Activated CD4-positive, alpha-beta T cell treated with anti-CD3 and anti-CD28 coated beads, Interleukin-2, Interleukin-4, amounts not matched to agents 100 ng/mL and 50 ng/mL, durations not matched to agents 16 hours and 8 hours (primary cell): Measurements from ENCODE around the gene MLLT3.

ENCODE experiments used
- DNase-seq: peaks from one replicate; pipeline ENCODE4 v3.0.0-alpha.2; 2020; ENCODE audit warnings: low spot score

The MLLT3 gene

DNA sequence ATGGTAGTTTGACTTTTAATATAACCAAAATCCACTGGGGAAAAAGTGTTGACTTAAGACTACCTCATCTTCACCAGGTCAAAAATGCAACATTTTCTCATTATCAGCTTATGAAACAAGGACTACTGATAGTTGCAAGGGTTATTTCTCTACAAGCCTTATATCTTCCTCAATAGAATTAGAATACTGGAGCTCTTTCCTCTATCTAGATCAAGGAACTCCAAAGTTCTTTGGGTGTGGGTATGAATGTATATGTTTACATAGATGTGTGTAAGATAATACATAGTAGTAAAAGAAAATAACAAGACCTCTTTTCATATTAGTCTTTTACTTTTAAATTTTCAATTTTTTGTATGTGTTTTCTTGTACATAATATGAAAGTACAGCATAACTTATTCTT is 244.5 kb downstream of the MLLT3 start:
- DNase-seq = no peak

DNA sequence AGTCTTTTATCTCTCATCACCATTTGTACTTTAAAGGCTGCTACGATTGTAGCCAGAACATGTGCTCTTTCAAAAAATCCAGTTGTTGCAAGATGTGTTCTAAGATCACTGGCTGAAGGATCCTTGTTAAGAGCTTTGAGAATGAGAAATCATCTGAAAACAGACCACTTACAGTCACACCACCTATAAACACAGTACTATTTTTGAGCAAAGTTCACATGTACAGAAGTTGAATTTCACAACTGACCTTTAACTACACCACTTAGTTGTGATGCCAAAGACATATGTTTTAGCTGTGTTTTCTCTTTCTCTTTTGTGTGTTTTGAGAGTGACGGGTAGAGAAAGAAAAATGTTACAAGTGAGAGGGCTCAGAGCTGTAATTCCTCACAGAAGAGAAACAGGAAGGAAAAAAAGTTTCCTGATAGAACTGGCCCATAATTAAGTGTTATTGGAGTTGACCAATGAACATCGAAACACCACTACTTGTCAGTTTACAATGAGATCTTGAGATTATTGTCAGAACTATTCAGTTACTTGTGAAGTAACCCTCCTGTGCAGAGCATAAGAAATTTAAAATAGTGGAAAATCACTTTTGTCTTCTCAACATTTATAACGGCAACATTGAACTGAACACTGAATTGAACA is 245.4 kb downstream of the MLLT3 start:
- no peak for DNase-seq

DNA sequence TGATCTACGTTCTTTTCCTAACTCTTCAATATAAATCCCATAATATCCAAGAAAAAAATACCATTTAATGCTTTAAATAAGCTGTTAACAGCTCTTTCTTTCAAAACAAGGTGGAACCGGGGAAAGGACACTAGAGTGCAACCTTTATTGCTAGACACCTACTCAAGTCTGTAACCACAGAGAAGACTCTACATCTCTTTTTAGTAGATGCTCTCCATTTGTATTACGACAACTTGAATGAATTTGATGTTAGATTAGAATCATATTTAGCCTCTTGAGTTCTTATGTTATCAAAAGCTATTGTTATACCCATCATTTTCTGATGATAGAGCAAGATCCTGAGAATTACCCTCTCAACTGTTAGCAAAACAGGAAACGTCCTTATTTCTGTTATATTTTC is 246.3 kb downstream of the MLLT3 start:
- DNase-seq = no peak

DNA sequence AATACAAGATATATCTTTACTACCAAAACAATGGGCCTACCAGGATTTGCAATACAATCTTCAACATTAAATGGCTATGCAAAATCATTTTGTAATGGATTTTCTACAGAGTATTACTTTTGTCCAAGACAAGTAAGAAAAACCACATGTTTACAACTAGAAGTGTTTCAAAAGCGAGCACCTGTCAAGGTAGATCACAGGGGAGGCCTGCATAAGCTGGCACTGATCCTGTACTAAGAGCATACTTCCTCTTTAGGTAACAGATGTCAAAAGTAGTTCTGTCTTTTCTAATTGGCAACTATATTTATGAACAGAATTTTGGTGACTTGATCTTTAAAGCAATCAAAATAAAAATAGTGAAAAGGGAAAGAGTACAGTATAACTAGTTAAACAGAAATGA is 249.0 kb downstream of the MLLT3 start:
- DNase-seq = no peak

DNA sequence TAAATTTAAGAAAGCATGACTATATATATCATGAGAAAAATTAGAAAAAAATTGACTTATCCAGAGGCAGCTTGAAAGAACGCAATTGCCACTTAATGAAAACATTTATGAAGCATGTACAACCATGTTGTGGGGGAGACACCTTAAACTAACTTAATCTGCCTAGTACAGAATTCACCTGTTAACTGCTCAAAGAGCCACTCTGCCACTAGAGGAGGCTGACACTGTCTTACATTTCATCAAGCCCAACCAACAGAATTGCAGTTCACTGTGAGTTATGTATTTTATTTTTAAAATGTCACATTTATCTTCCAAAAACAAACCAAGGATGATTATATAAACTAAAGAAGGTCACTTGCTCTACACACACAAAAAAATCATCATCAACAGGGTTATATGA is 252.9 kb downstream of the MLLT3 start:
- no peak for DNase-seq

DNA sequence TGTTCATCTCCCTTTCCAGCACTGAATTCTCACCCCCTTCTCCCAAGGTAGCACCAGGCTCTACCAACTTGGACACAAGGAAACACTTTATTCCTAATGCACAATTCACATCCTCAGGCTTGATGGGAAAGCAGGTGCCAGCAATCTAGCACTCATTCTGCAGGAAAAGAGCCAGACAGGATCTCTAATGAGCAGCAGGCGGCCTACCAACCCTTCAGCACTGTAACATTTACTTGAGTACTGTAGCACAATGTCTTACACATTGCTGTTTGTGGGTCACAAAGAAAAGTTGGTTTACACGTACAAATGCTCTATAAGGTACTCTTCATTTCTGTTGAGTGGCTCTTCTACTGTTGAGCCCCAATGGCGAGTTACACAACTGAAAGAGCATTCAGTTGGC is 254.4 kb downstream of the MLLT3 start:
- no peak for DNase-seq

DNA sequence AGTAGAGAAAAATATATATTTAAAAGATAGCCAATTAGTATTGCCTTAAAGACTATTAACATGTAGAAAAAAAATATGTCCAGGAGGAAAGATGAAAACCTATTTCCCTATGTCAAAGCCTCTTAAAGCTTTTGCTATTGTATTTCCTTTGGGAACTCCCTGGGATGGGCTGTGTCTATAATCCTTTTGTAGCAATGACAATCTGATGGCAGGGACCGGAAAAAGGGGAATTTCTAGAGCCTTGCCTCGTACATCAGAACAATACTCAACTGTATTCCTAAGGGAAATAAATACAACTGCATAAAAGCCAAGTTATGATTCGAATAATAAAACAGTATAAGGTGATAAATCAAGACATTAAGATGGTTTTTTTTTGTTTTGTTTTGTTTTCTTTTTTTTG is 257.3 kb downstream of the MLLT3 start:
- DNase-seq = no peak

DNA sequence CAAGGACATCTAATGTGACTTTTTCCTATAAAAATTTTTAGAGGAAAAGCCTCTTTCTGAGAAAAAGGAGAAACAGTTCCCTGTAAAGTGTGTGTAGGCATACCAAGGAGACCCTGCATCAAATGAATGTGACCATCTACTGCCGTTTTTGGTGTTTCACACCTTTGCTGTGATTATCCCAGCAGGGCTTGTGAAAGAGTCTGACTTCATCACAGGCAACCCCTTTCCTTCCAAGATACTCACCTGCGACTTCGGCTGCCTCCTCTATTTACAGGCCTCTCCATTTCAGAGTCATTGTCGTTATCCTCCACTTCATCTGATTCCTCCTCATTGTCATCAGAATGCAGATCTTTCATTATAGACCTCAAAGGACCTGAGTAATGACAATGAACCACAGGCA is 259.1 kb downstream of the MLLT3 start:
- no peak for DNase-seq

DNA sequence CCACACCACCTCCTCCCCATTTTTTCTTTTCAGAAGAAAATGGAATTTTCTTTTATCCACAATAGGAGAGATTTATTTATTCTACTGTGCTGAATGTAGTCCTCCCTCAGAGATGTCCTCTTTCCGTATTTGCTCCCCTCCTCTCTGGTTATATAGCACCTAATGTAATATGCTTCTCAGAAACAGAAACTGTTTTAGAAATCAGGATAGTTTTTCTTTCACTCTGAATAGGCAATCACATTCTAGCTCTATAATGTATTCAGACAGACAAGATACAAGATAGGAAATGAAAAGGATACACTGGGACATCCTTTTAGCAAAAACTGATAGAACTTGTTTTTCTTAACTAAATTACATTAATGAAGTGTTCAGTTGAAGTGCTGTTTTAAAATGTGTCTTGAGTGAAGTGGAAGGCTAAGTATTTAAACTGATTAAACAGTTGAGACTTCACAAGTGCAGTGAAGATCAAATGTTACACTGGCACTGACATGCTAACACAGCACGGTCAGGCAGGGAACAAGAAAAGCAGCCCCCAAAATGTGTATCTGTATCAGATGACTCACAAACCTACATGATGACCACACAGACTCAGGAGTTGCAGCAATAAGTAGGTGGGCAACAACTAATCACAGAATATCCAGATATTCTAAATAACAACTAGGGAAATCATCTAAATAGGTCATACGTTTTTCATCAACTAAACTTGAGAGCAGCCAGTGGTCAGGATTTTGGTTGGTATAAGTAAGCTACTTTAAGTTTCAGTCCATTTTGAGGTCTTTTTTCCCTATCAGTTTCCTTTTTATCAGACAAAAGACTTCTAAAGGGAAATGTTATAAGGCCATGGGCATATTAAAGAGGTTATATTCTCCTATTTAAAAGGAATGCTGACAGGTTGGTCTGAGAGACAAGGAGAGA is 260.4 kb downstream of the MLLT3 start:
- DNase-seq = peak; percentile 30

DNA sequence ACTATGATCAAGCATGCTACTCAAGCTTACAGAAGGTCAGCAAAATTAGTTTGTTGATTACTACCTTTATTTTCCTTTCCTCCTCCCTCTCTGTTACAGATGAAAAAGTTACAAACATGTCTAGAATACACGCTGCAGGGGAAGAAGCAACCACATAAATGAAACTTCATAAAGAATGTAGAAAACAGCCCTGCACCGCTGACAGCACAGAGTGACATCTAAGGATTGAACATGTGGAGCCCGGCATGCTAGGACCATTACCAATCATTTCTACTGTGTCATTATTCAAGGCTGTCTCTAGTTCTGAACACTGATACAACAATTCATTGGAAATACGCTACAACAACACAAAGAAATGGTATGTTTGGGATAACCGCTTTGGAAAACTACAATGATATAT is 261.1 kb downstream of the MLLT3 start:
- no peak for DNase-seq

DNA sequence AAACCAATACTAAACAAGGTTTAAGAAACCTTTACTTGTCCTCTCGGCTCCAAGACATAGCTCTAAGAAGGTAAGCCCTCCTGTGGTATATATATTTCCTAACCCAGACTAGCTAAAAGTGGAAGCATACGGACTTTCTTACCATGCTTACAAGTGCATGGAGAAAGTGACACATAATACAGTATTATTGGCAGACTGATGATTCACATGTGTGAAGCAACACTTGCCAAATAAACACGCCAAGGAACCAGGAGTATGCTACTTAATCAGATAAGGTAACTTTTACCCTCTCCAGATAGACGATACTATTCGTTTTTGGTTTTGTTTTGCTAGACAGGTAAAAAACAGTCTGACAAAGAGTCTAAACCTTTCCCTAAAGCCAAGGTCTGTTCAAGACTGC is 264.1 kb downstream of the MLLT3 start:
- DNase-seq = peak; percentile 56

DNA sequence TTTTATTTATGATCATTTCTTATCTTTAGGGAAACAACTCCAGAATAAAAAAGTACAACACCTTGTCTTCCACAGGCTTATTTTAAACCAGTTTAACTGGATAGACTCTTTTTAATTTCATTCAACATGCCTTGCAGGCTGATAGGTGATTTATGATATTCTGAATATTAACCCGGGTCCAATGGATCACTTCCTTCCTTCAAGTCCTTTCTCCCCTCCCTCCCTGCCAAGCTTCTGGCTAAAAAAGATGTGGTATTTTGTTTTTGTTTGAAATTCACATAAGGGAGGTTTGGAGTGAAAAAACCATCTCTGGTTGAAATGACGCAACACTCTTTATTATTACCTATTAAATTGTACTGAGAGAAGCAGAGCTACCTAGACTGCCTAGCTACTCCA is 265.3 kb downstream of the MLLT3 start:
- no peak for DNase-seq

DNA sequence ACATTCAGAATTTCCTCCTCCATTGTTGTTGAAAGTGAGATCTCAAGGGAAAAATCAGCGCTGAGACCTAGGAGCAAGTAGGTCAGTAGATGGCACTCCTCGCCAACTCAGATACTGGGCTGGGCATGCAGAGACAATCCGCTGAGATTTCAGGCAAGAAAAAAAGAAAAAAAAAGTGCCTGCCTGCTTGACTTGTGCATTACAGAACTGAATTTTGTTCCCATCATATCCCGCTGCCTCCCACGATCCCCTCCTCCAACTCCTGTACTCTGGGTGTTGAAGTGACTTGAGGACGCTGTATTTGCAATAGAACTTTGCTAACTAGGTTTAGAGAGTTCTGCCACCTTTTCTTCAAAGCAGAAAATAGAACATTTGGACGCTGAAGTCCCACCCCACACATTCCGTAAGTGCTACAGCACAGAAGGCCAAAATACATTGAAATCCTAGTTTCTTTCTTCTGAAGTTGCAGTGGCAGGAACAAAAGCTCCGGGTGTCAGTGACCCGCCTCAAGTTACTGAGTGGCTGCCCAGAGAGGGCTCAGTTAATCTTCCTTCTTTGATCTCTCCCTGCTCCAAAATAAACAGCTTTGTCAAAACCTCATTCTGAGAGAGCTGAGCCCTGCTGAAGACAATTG is 265.8 kb downstream of the MLLT3 start:
- peak; percentile 73 for DNase-seq

DNA sequence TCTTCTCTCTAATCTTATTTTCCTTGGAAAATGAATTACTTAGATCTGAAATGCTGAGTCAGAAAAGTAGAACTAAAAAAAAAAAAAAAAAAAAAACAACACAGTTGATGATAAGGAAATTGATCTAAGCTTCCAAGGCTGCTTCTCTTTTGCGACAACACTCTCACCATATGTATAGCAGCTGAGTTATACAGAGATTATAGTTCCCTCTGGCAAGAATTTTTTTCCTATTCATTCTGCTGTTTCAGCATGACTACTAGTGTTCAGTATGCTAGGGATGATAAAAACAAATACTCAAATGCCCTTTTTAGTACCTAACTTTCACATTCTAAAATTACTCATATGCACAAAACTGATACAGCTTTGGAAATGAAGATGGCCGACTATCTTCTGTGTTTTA is 267.3 kb downstream of the MLLT3 start:
- peak; percentile 79 for DNase-seq

DNA sequence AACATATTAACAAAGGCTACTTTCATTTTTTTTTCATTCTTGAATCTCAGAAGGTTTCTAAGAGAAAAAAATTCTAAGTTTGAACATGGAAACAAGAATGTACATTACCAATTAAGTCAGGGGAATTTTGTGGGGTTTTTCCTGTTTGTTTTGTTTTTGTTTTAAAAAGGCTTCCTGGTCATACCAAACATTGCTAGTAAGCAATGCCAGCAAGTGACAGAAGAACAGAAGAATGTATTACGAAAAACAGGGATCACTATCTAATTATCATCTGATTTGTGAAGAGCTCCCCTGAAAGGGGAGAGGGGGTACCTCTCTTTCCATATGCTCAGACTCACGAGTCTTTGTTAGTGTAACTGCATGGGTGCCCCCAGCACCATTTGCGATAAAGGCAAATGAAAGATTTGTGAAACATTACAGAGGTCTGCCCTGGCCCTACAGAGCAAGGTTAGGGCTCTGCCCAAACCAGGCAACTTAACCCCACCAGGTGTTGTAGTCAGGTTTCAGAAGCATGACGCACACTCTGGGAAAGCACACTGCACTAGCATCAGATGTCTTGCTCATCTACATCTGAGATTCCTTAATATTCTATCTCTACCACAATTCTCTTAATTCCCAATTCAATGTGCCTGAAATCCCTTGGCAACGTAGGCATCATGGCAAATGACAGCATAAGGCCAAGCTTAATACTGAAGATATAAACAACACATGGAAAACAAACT is 268.2 kb downstream of the MLLT3 start:
- no peak for DNase-seq

DNA sequence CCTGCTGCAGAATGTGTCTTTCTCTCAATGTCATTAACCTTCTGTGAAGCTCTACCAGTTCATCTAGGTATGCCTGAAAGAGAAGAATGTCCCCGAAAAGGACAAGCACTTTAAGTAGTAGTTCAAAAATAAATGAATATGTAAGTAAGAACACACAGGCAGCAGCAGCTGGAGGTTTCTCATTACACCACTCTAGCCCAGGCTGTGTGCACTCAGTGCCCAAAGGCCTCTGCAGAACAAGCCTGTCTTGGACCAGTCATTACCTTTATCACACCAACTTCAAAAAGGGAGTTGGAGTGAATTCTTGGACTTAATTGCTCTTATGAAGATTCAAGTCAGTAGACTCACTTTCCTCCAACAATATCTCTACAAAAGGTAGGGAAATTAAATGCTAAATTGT is 268.8 kb downstream of the MLLT3 start:
- DNase-seq = no peak

DNA sequence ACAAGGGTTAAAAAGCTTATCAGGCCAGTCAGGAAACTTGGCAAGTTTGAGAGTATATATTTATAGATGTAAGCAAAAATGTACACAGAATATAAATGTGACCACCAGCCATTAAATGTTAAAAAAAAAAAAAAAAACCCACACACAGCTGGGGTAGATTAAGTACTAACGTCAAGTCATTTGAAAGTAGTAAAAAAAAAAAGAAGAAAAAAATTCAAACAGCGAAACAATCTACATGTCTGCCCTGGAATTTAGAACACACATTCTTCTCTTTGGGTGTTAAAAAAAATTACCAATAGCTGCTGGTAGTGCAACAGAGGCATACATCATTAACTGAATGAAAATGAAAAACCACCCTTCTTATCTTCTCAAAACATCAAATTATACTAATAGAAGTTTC is 269.7 kb downstream of the MLLT3 start:
- DNase-seq = no peak

DNA sequence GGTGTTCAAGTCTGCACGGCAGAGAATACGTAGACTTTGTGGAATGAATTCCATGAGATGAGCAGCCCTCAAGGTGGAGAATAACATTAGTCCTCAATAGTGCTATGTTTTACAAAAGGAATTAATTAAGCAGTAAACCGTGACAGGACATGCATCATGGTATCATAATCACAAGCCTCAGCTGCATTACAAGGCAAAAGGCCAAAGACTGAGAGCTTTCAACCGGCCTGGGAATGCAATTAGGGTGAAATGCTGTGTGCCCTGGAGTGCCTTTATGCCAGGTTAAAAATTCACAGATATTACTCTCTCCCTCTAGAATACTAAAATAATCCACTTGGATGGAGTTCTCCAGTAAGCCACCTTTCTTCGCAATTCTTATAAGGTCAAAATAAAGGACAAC is 270.6 kb downstream of the MLLT3 start:
- DNase-seq = no peak

DNA sequence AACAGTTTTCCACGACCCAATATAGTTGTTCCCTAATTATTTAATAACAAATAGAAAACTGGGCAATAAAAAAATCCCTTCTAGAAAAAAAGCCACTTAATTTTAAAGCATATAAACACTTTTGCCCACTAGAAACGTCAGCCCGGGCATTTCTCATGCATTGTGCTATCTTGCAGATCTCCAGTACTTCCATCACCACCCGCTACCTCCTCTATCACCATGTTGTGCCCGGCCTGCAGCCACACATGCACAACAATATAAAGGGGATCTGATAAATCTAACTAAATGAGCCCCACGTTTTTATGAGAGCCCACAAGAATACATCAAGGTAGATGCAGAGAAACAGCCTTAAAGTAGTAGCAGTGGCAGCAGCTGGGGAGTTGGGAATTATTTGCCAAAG is 272.7 kb downstream of the MLLT3 start:
- DNase-seq = no peak

DNA sequence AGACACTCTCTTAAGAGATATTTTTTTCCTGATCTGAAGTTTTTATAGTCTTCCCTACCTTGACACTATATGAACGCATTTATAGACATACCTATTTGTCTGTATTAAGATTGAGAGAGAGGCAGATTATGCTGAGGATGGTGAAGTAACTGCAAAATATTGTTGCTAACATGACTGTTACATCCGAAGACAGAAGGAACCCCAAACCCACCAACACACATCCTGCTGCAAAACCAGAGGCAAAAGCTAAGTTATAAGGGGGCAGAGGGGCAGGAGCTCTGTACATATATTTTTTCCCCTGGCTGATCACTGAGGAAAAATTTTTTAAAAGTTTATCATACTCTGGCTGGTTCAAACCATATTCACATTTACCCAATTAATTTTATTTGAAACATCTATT is 279.0 kb downstream of the MLLT3 start:
- no peak for DNase-seq

DNA sequence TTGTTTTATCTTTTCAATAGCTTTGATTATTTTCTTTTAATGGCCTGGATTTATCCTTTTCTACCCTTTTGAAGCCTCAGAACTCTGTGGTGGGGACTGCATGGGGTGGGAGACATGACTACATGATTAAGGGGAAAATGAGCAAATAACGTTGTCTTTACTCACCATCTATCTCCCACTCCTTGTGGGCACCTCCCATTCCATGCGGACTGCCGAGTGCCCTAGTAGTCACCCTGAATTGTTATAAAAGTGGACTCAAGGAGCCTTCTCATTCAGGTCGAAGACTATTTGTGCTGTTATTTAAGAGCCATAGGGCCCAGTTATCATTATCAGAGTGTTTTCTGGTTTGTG is 281.8 kb downstream of the MLLT3 start:
- DNase-seq = no peak

DNA sequence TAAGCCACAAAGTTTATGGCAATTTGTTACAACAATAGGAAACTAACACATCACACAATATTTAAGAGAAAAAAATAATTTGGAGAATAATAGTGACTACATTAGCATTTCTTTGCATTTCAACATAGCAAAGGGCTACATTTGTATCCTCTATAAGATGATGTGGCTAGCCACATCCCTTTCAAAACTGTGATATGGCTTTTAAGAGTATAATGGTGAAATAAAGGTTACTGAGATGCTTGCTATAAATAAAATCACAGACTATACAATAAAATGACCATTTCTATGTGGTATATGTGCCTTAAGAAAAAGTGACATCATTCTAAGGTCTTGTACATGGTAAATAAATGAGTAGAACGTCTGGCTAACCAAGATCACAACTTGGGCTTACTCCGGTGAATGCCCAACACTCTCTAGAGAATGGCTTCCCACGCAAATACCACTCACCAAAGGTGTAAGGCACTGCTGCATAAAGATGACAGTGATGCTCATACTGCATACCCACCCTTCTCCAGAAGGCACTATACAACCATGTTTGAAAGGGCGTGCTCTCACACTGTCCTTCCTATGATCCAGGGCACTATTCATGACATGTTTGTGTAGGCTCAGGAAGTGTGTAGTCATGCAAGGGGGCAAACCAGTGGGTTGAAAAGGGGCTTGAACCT is 286.5 kb downstream of the MLLT3 start:
- DNase-seq = no peak
